ENCODE results near the gene RTN4R.

RTN4R gene

GRCh38 chr22:20256027-20256426 lies 12.1 kb downstream of the RTN4R start:
- in situ Hi-C loops (cut with HindIII; ENCODE audit: low pct_ligation_motif_present, low sequenced_read_pairs): no loop called here
- Histone ChIP-seq H3K4me3 (ENCODE audit: low read depth, low read length) (no peak overlapping the region), H3K27me3 (replicated peaks) (no peaks in the 10 kb centered on the region), H3K36me3 (replicated peaks) (no peaks in the 10 kb centered on the region), H3K27ac (no peak overlapping the region)
- no peak for TF ChIP-seq CTCF (IDR thresholded peaks at IDR 0.05; ENCODE audit: low read depth, low read length, missing control alignments)
- no peak for DNase-seq

GRCh38 chr22:20254975-20255946 lies 12.9 kb downstream of the RTN4R start:
- H3K27me3 ChIP-seq (replicated peaks): no peaks in the 10 kb centered on the region
- in situ Hi-C loops (cut with HindIII; ENCODE audit: low pct_ligation_motif_present, low sequenced_read_pairs): no loop called here
- no peak overlapping the region for H3K4me3 ChIP-seq (ENCODE audit: low read depth, low read length)
- H3K36me3 ChIP-seq (replicated peaks): no peaks in the 10 kb centered on the region
- no peak for DNase-seq
- no peak for TF ChIP-seq CTCF (IDR thresholded peaks at IDR 0.05; ENCODE audit: low read depth, low read length, missing control alignments)
- no peak overlapping the region for H3K27ac ChIP-seq

- in situ Hi-C loops (cut with HindIII; ENCODE audit: low pct_ligation_motif_present, low sequenced_read_pairs): no loop called here
- TF ChIP-seq CTCF (IDR thresholded peaks at IDR 0.05; ENCODE audit: low read depth, low read length, missing control alignments): no peak
- no peaks in the 10 kb centered on the region for H3K27me3 ChIP-seq (replicated peaks)
Observed at GRCh38 chr22:20253161-20253560, 15.0 kb downstream of the RTN4R start.

GRCh38 chr22:20251981-20252380 lies 16.1 kb downstream of the RTN4R start:
- no peak for DNase-seq
- no peak for TF ChIP-seq CTCF (IDR thresholded peaks at IDR 0.05; ENCODE audit: low read depth, low read length, missing control alignments)
- no peaks in the 10 kb centered on the region for H3K36me3 ChIP-seq (replicated peaks)
- H3K27ac ChIP-seq: no peak overlapping the region
- in situ Hi-C loops (cut with HindIII; ENCODE audit: low pct_ligation_motif_present, low sequenced_read_pairs): no loop called here
- H3K27me3 ChIP-seq (replicated peaks): no peaks in the 10 kb centered on the region
- H3K4me3 ChIP-seq (ENCODE audit: low read depth, low read length): no peak overlapping the region

More at GRCh38 chr22:20253161-20253560, 15.0 kb downstream of the RTN4R start:
- no peaks in the 10 kb centered on the region for H3K36me3 ChIP-seq (replicated peaks)
- no peak overlapping the region for H3K4me3 ChIP-seq (ENCODE audit: low read depth, low read length)
- no peak overlapping the region for H3K27ac ChIP-seq
- DNase-seq: no peak

- in situ Hi-C loops (cut with HindIII; ENCODE audit: low pct_ligation_motif_present, low sequenced_read_pairs): no loop called here
- Histone ChIP-seq H3K27ac (no peak overlapping the region), H3K27me3 (replicated peaks) (no peaks in the 10 kb centered on the region), H3K36me3 (replicated peaks) (no peaks in the 10 kb centered on the region), H3K4me3 (ENCODE audit: low read depth, low read length) (no peak overlapping the region)
- DNase-seq: no peak
- TF ChIP-seq CTCF (IDR thresholded peaks at IDR 0.05; ENCODE audit: low read depth, low read length, missing control alignments): no peak
Observed at GRCh38 chr22:20251491-20251890, 16.6 kb downstream of the RTN4R start.
